Measurements from ENCODE around the gene CDK14.

CDK14 gene

GRCh38 chr7:90739716-90740115, 143.6 kb downstream of the CDK14 start:
- Histone ChIP-seq H3K4me2 (ENCODE audit: low read depth, low read length, poor library complexity, severe bottlenecking) (no peak overlapping the region), H3K4me3 (ENCODE audit: low read length, poor library complexity, severe bottlenecking) (no peak overlapping the region), H3K27me3 (ENCODE audit: insufficient read depth, low read length, poor library complexity, severe bottlenecking) (no peaks in the 10 kb centered on the region), H4K20me1 (ENCODE audit: insufficient read depth, low read length, poor library complexity, severe bottlenecking) (no peaks in the 10 kb centered on the region), H3K4me1 (ENCODE audit: insufficient read depth, low read length, poor library complexity, severe bottlenecking) (no peaks in the 10 kb centered on the region), H3K79me2 (ENCODE audit: insufficient read depth, low read length) (no peaks in the 10 kb centered on the region), H3F3A (ENCODE audit: low read depth) (no peaks in the 10 kb centered on the region), H3K9me2 (replicated peaks; ENCODE audit: low read depth, low read length) (no peaks in the 10 kb centered on the region), H3K36me3 (ENCODE audit: insufficient read depth, low read length) (no peaks in the 10 kb centered on the region), H3K9me3 (ENCODE audit: insufficient read depth, low read depth, low read length) (no peaks in the 10 kb centered on the region; the same call in 1 of the 2 replicates), H3K9ac (ENCODE audit: low read depth, low read length, poor library complexity, severe bottlenecking) (no peak overlapping the region), H2AFZ (ENCODE audit: low read length) (no peak overlapping the region)
- no peak for TF ChIP-seq EZH2phosphoT487 (IDR thresholded peaks at IDR 0.05; ENCODE audit: borderline replicate concordance)
- TF ChIP-seq CTCF (conservative IDR thresholded peaks at IDR 0.05; ENCODE audit: low read length): no peak

GRCh38 chr7:90740386-90740785, 144.3 kb downstream of the CDK14 start:
- TF ChIP-seq CTCF (conservative IDR thresholded peaks at IDR 0.05; ENCODE audit: low read length): no peak
- no peak for TF ChIP-seq EZH2phosphoT487 (IDR thresholded peaks at IDR 0.05; ENCODE audit: borderline replicate concordance)
- H3K79me2 ChIP-seq (ENCODE audit: insufficient read depth, low read length): no peaks in the 10 kb centered on the region
- no peaks in the 10 kb centered on the region for H3K4me1 ChIP-seq (ENCODE audit: insufficient read depth, low read length, poor library complexity, severe bottlenecking)
- H3K36me3 ChIP-seq (ENCODE audit: insufficient read depth, low read length): no peaks in the 10 kb centered on the region
- no peak overlapping the region for H3K4me3 ChIP-seq (ENCODE audit: low read length, poor library complexity, severe bottlenecking)
- H3K9me3 ChIP-seq (ENCODE audit: insufficient read depth, low read depth, low read length): no peaks in the 10 kb centered on the region; the same call in 1 of the 2 replicates
- H4K20me1 ChIP-seq (ENCODE audit: insufficient read depth, low read length, poor library complexity, severe bottlenecking): no peaks in the 10 kb centered on the region
- no peaks in the 10 kb centered on the region for H3F3A ChIP-seq (ENCODE audit: low read depth)
- no peak overlapping the region for H3K9ac ChIP-seq (ENCODE audit: low read depth, low read length, poor library complexity, severe bottlenecking)
- H3K27me3 ChIP-seq (ENCODE audit: insufficient read depth, low read length, poor library complexity, severe bottlenecking): no peaks in the 10 kb centered on the region
- H3K4me2 ChIP-seq (ENCODE audit: low read depth, low read length, poor library complexity, severe bottlenecking): no peak overlapping the region
- no peaks in the 10 kb centered on the region for H3K9me2 ChIP-seq (replicated peaks; ENCODE audit: low read depth, low read length)
- H2AFZ ChIP-seq (ENCODE audit: low read length): no peak overlapping the region

- no peaks in the 10 kb centered on the region for H4K20me1 ChIP-seq (ENCODE audit: insufficient read depth, low read length, poor library complexity, severe bottlenecking)
- no peaks in the 10 kb centered on the region for H3K36me3 ChIP-seq (ENCODE audit: insufficient read depth, low read length)
- no peak for TF ChIP-seq CTCF (conservative IDR thresholded peaks at IDR 0.05; ENCODE audit: low read length)
- TF ChIP-seq EZH2phosphoT487 (IDR thresholded peaks at IDR 0.05; ENCODE audit: borderline replicate concordance): no peak
- H3K4me1 ChIP-seq (ENCODE audit: insufficient read depth, low read length, poor library complexity, severe bottlenecking): no peaks in the 10 kb centered on the region
- no peaks in the 10 kb centered on the region for H3K27me3 ChIP-seq (ENCODE audit: insufficient read depth, low read length, poor library complexity, severe bottlenecking)
- no peaks in the 10 kb centered on the region for H3K79me2 ChIP-seq (ENCODE audit: insufficient read depth, low read length)
- no peaks in the 10 kb centered on the region for H3K9me3 ChIP-seq (ENCODE audit: insufficient read depth, low read depth, low read length)
- no peak overlapping the region for H3K4me3 ChIP-seq (ENCODE audit: low read length, poor library complexity, severe bottlenecking)
- no peak overlapping the region for H3K4me2 ChIP-seq (ENCODE audit: low read depth, low read length, poor library complexity, severe bottlenecking)
- no peaks in the 10 kb centered on the region for H3K9me2 ChIP-seq (replicated peaks; ENCODE audit: low read depth, low read length)
- no peak overlapping the region for H3K9ac ChIP-seq (ENCODE audit: low read depth, low read length, poor library complexity, severe bottlenecking)
- H2AFZ ChIP-seq (ENCODE audit: low read length): no peak overlapping the region
- H3F3A ChIP-seq (ENCODE audit: low read depth): no peaks in the 10 kb centered on the region
These were observed 147.5 kb downstream of the CDK14 start for GRCh38 chr7:90743626-90744025.

Measured in Loucy (cell line).